Renal cortex interstitium (tissue), 11 donors: ENCODE measurements around the gene CELF5. TPM values are rescaled to one million over a fixed set of nuclear protein-coding genes. Genes with fewer than 3 reads are reported as not detected.

Experiments used
- DNase-seq, 11 donors: peaks; one replicate each; pipeline ENCODE4 v3.0.0-alpha.2; 2013; ENCODE audit warnings: low read depth in 9 of 11, low spot score in 4 of 11; ENCODE audit errors: extremely low read depth in 1 of 11
- polyA plus RNA-seq, 3 donors: library from polyadenylated mRNA; unstranded; fragments of 120-200 nt; gene quantifications; one replicate each; pipeline ENCODE4 v1.2.1, GENCODE V29; 2013; ENCODE audit not compliant: insufficient read length in 3 of 3

The CELF5 gene
- polyA plus RNA-seq, 3 donors: 0.75 to 1.7 (median 0.82) TPM

DNA sequence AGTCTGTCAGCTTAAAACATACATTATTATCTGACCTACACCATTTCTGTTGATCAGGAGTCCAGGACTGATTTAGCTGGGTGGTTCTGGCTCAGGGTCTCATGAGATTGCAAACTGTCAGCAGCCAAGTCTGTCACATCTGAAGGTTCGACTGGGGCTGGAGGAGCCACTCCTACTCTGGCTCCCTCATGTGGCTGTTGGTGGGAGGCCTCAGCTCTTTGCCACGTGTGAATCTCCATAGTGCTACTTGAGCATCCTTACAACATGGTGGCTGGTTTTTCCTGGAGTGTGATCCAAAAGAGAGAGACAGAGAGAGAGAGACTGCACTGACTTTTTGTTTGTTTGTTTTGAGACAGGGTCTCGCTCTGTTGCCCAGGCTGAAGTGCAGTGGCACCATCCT lies 78.3 kb downstream of the CELF5 start:
- DNase-seq: no peak

DNA sequence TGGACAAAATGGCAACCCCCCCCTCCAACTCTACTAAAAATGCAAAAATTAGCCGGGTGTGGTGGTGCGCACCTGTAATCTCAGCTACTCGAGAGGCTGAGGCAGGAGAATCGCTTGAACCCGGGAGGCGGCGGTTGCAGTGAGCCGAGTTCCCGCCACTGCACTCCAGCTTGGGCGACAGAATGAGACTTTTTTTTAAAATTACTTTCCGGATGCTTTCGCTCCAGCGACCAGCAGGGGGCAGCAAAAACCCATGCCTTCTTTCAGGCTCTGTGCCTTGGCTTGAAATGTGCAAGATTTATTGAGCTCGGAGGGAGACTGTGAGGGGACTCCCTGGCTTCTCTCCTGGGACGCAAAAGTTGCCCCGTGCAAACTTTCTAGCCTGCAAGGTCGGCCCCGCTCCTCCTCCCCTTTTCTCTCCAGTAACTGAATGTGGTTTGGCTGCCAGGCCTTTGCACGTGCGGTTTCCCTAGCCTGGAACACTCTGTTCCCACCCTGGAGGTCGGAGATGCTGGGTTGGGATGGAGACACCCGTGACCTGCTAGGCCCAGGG lies 80.5 kb downstream of the CELF5 start:
- DNase-seq: peak in 9 of 11 donors; percentile 61 to 78 (median 67)

DNA sequence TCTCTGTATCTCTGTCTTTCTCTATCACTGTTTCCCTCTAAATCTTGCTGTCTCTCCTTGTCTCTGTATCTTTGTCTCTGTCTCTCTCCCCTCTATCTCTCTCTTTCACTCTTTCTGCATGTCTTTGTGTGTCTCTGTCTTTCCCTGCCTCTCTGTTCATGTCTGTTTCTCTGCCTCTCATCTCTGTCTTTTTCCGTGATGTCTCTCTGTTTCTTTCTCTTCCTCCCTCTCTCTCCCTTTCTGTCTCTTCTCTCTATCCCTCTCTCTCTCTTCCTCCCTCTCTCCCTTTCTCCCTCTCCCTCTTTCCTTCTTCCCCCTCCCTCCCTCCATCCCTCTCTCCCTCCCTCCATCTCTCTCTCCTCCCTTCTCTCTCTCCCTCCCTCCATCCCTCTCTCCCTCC lies 85.3 kb downstream of the CELF5 start:
- DNase-seq: no peak

DNA sequence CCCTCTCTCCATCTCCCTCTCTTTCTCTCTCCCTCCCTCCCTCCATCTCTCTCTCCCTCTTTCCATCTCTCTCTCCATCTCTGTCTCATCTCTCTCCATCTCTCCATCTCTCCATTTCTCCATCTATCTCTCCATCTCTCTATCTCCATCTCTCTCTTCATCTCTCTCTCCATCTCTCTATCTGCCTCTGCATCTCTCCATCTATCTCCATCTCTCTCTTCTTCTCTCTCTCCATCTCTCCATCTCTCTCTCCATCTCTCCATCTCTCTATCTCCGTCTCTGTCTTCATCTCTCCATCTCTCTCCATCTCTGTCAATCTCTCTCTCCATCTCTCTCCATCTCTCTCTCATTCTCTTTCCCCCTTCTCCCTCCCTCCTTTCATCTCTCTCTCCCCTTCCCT lies 85.8 kb downstream of the CELF5 start:
- no peak for DNase-seq

DNA sequence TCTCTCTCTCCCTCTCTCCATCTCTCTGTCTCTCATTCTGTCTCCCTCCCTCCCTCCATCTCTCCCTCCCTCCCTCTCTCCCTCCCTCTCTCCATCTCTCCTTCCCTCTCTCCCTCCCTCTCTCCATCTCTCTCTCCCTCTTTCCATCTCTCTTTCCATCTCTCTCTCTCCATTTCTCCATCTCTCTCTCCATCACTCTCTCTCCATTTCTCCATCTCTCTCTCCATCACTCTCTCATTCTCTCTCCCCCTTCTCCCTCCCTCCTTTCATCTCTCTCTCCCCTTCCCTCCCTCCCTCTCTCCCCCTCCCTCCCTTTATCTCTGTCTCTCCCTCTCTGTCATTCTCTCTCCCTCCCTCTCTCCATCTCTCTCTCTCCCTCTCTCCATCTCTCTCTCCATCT lies 86.2 kb downstream of the CELF5 start:
- DNase-seq: no peak

DNA sequence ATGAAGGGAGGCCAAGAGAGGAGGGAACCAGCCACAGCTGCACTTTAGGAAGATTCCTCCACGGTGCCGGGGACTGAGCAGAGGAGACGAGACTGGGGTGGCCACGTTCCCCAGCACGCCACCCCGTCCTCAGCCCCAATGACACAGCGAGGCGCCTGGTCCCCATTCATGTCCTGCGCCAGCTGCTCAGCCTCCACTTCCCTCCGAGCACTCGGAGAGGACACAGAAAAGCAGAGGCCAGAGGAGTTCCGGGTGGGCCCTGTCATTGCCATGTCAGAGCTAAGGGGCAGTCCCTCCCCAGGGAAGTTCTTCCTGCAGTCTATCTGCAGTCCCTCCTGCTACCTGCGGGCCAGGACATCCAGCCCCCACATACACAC lies 88.7 kb downstream of the CELF5 start:
- DNase-seq: no peak

DNA sequence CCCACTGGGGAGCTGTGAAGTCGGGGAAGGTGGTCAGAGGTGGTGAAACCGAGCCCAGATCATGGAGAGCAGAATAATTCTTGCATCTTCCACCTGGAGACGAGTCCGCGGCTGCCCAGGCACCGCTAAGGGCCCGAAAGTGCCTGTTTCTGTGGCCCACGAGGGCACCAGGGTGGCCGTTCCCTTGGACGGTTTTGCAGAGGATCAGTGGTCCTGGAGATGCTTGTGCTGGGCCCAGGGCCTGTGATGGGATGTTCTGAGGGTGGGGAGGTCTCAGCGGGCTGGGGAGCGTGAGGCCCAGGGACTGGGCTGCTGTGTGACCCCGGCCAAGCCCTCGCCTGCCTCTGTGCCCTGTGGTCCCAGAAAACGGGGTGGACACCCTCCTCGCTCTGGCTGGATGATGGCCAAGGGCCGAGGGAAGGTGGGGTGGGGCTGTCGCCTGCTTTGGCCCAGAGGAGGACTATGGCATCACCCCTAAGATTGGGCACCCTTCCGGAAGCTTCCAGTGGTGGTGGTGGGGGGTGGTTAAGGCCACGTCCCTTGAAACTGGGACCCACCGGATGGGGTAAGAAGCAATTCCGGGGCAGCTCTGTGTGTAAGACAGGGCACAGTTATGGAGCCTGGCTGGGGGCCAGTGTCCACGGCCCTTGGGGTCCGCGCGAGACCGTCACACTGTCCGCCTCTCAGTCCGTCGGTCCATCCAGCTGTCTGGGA lies 90.7 kb downstream of the CELF5 start:
- DNase-seq: no peak

DNA sequence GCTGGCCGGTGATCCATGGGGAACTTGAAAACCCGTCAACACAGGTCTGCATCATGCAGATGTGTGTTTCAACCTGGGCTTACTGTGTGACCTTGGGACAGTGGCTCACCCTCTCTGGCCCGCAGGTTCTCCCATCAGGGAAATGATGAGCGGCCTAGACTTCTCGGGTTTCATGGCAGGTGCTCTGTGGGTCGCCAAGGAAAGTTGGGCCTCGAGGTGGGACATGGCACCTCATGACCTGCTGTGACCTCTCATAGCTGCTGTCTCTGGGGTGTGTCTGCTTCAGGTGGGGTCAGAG lies 91.2 kb downstream of the CELF5 start:
- no peak for DNase-seq

DNA sequence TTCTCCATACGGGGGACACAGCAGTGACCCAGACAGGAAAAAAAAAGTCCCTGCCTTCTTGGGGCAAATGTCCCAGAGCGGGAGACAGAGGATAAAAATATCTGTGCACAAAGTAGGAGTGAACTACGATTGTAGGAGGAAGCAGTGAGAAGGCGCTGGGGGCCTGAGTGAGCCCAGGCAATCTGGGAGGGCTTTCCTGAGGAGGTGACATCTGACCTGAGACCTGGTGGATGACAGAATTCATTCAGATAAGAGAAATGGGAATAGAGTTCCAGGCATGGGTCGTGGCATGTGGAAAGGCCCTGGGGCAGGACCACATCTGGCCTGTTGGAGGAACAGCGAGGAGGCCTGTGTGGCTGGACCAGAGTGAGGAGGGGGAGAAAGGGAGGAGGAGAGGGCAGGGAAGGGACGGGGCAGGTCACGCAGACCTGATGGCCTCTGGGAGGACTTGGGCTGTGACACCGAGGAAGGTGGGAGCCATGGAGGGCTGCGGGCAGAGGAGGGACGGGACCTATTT lies 91.7 kb downstream of the CELF5 start:
- no peak for DNase-seq

DNA sequence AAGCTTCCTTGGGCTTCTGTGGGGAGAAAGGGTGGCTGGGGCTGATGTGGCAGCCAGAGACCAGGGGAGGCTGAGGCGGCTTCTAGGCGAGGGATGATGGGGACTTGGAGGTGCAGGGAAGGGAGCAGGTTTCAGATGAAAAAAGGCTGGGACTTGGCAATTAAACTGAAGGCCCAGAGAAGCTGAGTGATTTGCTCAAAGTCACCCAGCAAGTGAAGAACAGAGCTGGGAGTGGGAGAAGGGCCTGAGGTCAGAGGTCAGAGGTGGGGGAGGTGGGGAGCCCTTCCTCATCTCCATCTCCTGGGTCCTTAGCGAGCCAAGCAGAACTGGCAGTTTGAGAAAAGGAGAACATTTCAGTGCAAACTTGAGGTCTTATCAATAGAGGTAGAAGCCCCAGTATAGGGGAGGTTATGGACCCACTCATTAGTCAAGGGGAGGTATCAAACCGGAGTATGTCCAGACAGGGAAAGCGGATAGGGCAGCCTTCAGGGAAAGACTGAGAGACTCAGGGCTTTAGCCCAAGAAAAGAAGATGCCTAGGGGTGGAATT lies 92.3 kb downstream of the CELF5 start:
- no peak for DNase-seq

DNA sequence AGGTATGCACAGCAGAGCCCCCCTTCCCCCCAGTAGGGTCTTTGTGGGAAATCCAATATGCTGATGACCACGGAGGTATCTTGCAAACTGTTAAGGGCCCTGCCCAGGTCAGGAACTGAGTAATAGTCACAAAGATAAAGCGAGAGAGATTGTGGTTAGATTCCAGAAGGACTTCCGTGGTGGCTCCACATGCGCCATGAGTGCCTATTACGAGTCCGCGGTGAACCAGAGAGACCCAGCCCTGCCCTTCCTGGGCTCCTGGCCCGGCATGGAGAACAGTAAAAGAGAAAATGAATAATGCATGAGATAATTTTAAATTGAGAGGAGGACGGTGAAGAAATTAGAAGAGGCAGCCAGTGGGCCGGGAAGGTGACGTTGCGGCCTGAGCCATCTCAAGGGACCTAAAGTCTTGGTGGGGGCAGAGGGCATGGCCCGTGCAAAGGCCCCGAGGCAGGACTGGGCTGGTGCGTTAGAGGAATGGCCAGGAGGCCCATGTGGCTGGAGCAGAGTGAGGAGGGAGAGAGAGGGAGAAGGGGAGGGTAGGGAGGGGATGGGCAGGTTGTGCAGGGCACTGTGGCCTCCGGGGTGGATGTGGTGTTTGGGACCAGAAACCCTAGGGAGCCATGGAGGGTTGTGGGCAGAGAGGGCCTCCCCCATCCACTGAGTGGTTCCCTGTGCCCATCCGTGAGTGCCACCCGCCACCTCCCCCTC lies 95.3 kb downstream of the CELF5 start:
- no peak for DNase-seq

DNA sequence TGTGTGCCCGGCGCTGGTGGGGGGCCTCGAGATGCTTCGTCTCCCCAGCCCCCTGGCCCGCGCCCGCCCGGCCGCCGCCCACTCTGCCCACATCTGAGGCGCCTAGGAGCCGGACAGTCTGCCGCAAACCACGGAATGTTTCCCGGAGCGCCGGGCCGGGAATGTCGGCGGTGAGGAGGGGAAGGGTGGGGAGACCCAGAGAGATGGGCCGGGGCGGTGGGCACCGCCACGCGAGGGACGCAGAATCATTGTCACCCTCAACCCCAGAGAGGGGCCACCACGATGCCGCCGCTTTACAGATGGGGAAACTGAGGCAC lies 95.9 kb downstream of the CELF5 start:
- no peak for DNase-seq

DNA sequence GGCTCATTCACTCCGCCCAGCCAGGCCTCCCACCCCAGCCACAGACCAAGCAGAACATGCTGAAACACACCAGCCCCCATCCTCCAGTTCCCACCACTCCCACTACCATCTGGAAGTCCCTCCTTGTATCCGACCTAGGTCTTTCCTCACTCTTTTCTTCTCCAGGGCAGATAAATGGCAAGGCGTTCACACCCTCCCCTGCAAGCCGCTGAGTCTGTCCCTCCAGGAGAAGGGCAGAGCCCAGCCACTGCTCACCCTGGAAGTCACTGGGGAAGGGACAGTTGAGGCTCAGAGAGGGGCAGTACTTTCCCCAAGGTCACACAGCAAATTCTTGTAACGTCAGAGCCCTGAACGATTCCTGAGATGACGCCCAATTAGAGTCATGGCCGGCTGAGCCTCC lies 96.4 kb downstream of the CELF5 start:
- DNase-seq: no peak

DNA sequence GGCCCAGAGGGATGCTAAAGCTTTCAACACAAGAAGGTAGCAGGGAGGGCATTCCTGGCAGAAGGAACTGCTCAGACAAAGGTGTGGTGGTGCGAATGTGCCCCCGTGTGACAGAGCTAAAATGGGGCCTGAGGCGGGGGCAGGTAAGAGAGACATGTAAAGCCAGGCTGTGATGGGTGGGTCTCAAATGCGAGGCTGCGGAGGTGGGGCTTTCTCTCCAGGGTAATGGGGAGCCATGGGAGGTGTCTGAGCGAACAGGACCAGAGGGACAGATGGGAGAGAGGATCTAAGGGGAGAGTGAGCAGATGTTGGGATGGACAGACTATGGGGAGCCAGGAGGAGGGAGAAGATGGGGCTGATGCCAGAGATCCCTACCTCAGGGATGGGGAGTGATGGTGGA lies 97.2 kb downstream of the CELF5 start:
- no peak for DNase-seq

DNA sequence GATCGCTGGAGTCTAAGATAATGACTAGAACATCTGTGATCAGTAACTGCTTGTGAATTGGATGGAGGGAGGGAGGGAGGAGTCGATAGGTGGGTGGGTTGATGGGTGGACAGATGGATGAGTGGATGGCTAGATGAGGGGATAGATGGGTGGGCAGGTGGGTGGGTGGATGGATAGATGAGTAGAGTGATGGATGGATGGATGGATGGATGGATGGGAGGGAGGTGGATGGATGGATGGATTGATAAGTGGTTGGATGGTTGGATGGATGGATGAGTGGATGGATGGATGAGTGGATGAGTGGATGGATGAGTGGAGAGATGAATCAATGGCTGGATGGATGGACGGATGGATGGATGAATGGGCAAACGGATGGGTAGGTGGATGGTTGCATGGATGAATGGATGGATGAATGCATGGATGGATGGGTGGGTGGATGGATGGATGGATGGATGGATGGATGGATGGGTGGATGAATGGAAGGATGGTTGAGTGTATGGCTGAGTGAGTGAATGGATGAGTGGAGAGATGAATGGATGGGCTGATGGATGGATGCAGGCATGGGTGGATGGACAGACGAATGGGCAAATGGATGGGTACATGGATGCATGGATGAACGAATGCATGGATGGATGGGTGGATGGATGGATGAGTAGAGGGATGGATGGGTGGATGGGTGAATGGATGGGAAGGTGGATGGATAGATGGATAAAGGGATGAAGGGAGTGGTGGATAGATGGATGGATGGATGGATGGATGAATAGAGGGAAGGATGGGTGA lies 97.9 kb downstream of the CELF5 start:
- DNase-seq: no peak

DNA sequence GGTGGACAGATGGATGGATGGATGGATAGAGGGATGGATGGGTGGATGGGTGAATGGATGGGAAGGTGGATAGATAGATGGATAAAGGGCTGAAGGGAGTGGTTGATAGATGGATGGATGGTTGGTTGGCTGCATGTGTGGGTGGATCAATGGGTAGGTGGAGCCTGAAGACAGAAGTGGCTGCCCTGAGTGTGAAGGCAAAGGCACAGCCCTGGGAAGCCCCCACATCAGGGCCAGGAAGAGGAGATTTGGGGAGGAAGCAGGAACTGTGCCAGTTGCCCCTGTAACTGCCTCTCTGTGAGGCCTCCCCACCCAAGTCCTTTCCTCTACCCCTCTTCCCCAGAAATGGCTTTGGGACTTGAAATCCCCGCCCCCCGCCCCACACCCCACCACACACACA lies 98.6 kb downstream of the CELF5 start:
- DNase-seq: no peak

DNA sequence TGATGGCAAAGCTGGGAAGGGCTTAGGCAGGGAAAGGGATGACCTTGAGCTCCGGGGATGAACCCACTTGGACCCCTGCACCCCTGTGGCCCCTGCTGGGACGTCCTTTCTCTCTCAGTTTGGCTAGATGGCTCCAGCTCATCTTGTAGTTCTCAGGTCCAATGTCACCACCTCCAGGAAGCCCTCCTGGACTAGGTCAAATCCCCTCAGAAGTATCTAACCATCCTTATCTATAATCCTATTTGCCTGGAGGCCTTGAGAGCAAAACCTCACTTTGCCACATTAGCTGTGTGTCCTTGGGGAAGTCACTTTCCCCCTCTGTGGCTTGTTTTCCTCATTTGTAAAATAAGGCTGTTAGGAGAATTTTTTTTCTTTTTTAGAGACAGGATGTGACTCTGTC lies 99.2 kb downstream of the CELF5 start:
- DNase-seq: no peak

DNA sequence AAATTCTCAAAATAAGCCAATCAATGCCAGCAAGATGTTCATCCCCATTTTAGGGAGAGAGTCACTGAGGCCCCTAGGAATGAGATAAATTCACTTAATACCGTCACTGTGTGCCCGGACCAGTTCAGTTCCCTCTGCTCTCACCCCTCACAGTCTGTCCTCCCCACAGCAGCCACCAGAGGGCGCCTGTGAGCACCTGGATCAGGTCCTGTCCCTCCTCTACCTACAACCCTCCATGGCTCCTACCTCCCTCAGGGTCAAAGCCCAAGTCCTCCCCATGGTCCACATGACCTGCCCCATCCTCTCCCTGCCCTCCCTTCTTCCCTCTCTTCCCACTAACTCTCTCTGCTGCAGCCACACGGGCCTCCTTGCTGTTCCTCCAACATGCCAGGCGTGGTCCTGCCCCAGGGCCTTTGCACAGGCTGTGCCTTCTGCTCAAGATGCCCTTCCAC lies 100.0 kb downstream of the CELF5 start:
- DNase-seq: no peak

DNA sequence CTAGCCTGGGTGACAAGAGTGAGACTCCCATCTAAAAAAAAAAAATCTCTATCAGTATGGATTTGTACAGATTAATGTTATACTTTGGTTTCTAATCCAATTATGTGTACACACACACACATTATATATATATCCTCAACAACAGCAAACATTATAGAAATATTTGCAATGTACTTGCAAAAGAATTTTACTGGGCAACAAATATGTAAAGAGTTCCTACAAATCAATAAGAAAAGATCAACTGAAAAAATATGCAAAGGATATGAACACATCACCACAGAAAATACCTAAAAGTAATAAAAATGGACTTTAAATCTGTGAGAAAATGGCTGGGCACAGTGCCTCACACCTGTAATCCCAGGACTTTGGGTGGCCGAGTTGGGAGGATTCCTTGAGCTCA lies 101.0 kb downstream of the CELF5 start:
- DNase-seq: no peak

DNA sequence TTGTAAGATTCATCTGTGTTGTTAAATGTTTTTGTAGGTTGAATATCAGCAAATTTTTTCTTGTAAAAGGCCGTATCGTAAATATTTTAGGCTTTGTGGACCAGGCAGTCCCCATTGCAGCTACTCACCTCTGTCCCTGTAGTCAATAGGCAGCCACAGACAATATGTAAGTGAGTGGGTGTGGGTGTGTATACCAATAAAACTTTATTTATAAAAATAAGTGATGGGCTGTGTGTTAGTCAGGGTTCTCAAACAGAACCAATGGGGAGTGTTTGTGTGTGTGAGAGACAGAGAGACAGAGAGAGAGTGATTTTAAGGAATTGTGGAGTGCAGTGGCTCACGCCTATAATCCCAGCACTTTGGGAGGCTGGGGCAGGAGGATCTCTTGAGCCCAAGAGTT lies 104.3 kb downstream of the CELF5 start:
- no peak for DNase-seq
